Thoracic aorta (tissue), 2 donors: ENCODE results near the gene POTEE. TPM values are rescaled to one million over a fixed set of nuclear protein-coding genes. Genes with fewer than 3 reads are reported as not detected.
"Not testable (repeated sequence)": the region's sequence is repeated elsewhere in the genome, so short reads cannot be mapped to it uniquely, and the experiment has no call there.

Source experiments
- ATAC-seq: fragments of 150-250 bp; one replicate; pipeline ENCODE4 v1.8.0; 2017; ENCODE audit warnings: low read depth; ENCODE audit not compliant: insufficient number of reproducible peaks, low FRiP score
- DNase-seq: peaks from one replicate; pipeline ENCODE4 v3.0.0-alpha.2; 2020; ENCODE audit warnings: low spot score
- H3K27ac ChIP-seq, 2 donors: fragments of 200-600 bp; sonication (generic); 1 replicate in 1 of 2; 2 replicates in 1 of 2; pipeline ENCODE4 v1.5.1; 2016; ENCODE audit warnings: mild to moderate bottlenecking in 2 of 2, moderate library complexity in 2 of 2
- H3K27me3 ChIP-seq: fragments of 200-600 bp; sonication (generic); replicated peaks from 2 replicates; pipeline ENCODE4 v1.6.0; 2016; ENCODE audit warnings: mild to moderate bottlenecking; ENCODE audit not compliant: insufficient read depth
- H3K36me3 ChIP-seq: fragments of 200-600 bp; sonication (generic); one replicate; pipeline ENCODE4 v1.5.1; 2016
- H3K4me1 ChIP-seq, 2 donors: fragments of 200-600 bp; sonication (generic); 1 replicate in 1 of 2; 2 replicates in 1 of 2; pipeline versions ENCODE4 v1.5.1 to v1.6.0; 2016; ENCODE audit warnings: low read depth in 2 of 2, mild to moderate bottlenecking in 1 of 2; ENCODE audit not compliant: control insufficient read depth in 1 of 2
- H3K4me3 ChIP-seq: fragments of 200-600 bp; sonication (generic); 2 replicates; pipeline ENCODE4 v1.5.1; 2016; ENCODE audit warnings: mild to moderate bottlenecking
- H3K9me3 ChIP-seq: fragments of 200-600 bp; sonication (generic); 2 replicates; pipeline ENCODE4 v1.5.1; 2016
- CTCF ChIP-seq: fragments of 200-600 bp; sonication (generic); IDR thresholded peaks from one replicate; pipeline ENCODE4 v1.5.1; 2019; ENCODE audit warnings: antibody characterized with exemption
- total RNA-seq, 2 donors: library from RNA; depleted of rRNA; stranded (reverse); fragments of >200 nt; gene quantifications; one replicate each; pipeline versions ENCODE4 v1.1.0 to v1.2.3, GENCODE V29; 2016

Gene POTEE
- total RNA-seq, 2 donors from 2014 or later, result not detected

- no peak for TF ChIP-seq CTCF
- H3K9me3 ChIP-seq, result no peaks in the 10 kb centered on the region
- no peak overlapping the region for H3K27ac ChIP-seq
- no peak for ATAC-seq
- no peaks in the 10 kb centered on the region for H3K27me3 ChIP-seq
- H3K4me1 ChIP-seq, result no peaks in the 10 kb centered on the region
- DNase-seq, result no peak
- no peak overlapping the region for H3K4me3 ChIP-seq
- H3K36me3 ChIP-seq, result no peaks in the 10 kb centered on the region
These were observed 8.2 kb upstream of the POTEE start for GRCh38 chr2:131201098-131201497.

DNA sequence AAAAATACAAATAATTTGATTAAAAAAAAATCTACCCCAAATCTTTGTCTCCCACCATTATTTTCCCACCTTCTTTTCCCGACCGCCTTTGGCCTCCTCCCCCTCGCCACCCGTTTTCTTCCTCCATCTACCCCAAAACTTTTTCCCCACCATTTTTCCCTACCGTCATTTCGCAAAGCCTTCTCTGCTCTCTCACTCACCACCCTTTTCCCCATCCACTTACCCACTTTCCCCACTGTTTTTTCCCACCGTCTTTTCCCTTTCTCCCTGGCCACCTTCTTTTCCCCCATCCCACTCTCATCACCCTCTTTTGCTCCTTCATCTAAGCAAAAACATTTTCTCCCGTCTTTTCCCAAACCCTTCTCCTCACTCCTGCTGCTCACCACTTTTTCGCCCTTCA, 1.5 kb upstream of the POTEE start:
- not testable (repeated sequence) for H3K4me1 ChIP-seq, ATAC-seq, H3K4me3 ChIP-seq, H3K27me3 ChIP-seq, H3K9me3 ChIP-seq, H3K27ac ChIP-seq, H3K36me3 ChIP-seq, DNase-seq

DNA sequence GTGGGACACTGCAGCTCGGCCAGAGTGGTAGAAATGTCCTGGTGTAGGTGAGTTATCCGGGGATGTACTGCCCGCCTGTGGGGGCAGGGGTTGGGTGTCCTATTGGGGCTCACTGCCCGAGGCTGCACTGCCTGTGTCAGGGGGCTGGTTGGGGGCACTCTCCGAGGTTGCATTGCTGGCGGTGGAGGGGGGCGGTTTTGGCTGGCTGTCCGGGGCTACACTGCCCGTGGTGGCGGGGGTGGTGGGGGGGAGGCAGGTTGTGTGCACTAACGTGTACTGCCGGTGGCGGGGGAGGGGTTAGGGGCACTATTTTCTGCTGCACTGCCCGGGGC, 403 bp downstream of the POTEE start:
- ATAC-seq, DNase-seq, H3K9me3 ChIP-seq, H3K36me3 ChIP-seq, H3K4me1 ChIP-seq, H3K27ac ChIP-seq, H3K27me3 ChIP-seq, H3K4me3 ChIP-seq: not testable (repeated sequence)

- not testable (repeated sequence) for H3K27me3 ChIP-seq, H3K36me3 ChIP-seq, H3K4me1 ChIP-seq, H3K27ac ChIP-seq, ATAC-seq, H3K4me3 ChIP-seq, DNase-seq, H3K9me3 ChIP-seq
These were observed 1.3 kb downstream of the POTEE start for GRCh38 chr2:131210434-131211211.

DNA sequence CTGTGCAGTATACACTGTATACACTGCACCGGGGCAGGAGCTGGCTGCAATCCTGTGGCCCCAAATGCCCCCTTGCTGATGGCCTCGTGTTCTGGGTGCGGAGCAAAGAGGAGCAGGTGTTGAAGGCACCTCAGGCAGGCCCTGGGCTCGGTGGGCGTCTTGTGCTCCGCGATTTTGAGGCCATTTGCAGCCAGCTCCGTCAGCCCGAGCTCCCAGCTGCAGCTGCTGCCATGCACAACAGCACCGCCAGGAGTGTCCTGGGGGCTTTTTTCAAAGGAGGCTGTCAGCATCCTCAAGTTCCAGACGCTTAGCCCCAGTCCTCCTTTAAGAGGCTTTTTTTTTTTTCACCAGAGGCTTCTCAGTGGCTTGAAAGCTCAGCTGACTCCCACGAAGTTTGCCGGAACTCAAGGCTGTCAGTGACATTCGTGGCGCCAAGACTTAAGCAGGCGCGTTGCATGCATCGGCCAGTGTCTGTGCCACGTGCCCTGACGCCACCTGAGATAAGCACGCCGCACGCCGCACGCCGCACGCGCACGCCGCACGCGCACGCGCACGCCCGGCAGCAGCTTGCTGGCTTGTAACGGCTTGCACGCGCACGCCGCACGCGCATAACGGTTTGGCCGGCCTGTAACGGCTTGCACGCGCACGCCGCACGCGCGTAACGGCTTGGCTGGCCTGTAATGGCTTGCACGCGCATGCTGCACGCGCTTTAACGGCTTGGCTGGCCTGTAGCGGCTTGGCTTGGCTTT, 8.1 kb downstream of the POTEE start:
- H3K36me3 ChIP-seq, DNase-seq, H3K4me3 ChIP-seq, H3K27me3 ChIP-seq, H3K9me3 ChIP-seq, ATAC-seq, H3K4me1 ChIP-seq, H3K27ac ChIP-seq: not testable (repeated sequence)

DNA sequence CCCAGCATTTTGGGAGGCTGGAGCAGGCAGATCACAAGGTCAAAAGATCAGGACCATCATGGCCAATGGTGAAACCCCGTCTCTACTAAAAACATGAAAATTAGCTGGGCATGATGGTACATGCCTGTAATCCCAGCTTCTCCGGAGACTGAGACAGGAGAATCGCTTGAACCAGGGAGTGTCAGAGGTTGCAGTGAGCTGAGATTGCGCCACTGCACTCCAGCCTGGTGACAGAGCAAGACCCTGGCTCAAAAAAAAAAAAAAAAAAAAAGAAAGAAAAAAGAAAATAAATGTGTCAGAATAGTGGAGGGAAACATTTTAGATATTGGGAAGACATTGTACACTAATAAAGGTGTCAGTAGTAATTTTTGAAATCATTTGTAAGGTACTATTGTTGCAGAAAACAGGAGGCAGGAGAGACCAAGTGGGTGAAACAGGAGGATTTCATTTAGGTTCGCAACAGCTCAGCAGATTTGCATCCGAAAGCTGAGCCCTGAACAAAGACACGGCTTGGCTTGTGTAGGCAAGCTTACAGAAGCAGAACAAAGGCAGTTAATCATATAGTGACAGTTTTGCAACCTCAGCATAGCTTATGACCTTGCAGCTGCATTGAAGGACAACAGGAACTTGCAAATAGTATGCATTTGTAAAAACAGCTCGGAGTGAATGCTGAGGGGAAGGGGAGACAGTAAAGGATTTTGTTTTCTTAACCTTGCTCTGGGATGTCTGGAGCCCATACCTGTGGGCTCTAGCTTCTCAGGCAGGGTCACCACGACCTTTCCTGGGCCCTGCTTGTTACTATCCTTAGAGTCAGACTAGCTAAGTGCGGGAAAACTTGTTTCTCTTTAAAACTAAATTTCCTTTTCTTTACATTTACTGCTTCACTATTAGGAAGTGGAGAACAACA, 26.5 kb downstream of the POTEE start:
- not testable (repeated sequence) for DNase-seq, H3K36me3 ChIP-seq, H3K27me3 ChIP-seq, H3K27ac ChIP-seq, H3K4me3 ChIP-seq, H3K9me3 ChIP-seq, H3K4me1 ChIP-seq, ATAC-seq

Other genes with a start within 250 kb of the POTEE start
- 100 to 1,000 TPM; 144 to 156 TPM for gene FAM168B, start 116.1 kb upstream of the POTEE start, total RNA-seq
- gene PLEKHB2, start 104.2 kb upstream of the POTEE start, total RNA-seq, result 10 to 100 TPM; 40.1 to 42.0 TPM
- not detected for gene RAB6D, start 154.6 kb downstream of the POTEE start, total RNA-seq